ENCODE data around the gene KRT6B. TPM values are rescaled to one million over a fixed set of nuclear protein-coding genes. Genes with fewer than 3 reads are reported as not detected.

KRT6B gene
- polyA plus RNA-seq, 1 experiment = not detected

- Histone ChIP-seq H3K36me3 (ENCODE audit: control insufficient read depth, insufficient read depth, low read length) (no peaks in the 10 kb centered on the region), H3K27me3 (ENCODE audit: control insufficient read depth, insufficient read depth, low read length) (no peaks in the 10 kb centered on the region), H3K4me3 (ENCODE audit: low read depth, low read length) (no peak overlapping the region)
- no peak for TF ChIP-seq CTCF (IDR thresholded peaks at IDR 0.05; ENCODE audit: insufficient read depth, low read depth, low read length)
- DNase-seq (ENCODE audit: low read depth) = no peak
- CTCF ChIA-PET = interaction anchor here (0.6 to 1.6 kb wide), 2 partner anchors 47 to 536 kb away, joined by 3 to 4 read pairs; no protein-coding TSS in a partner anchor
- POLR2A ChIA-PET = no interaction called here
Observed at GRCh38 chr12:52441320-52441911, 10.5 kb downstream of the KRT6B start.

- Histone ChIP-seq H3K4me3 (ENCODE audit: low read depth, low read length) (no peak overlapping the region), H3K36me3 (ENCODE audit: control insufficient read depth, insufficient read depth, low read length) (no peaks in the 10 kb centered on the region), H3K27me3 (ENCODE audit: control insufficient read depth, insufficient read depth, low read length) (no peaks in the 10 kb centered on the region)
- no peak for TF ChIP-seq CTCF (IDR thresholded peaks at IDR 0.05; ENCODE audit: insufficient read depth, low read depth, low read length)
- ChIA-PET CTCF (no interaction called here), POLR2A (no interaction called here)
- DNase-seq (ENCODE audit: low read depth) = no peak
Observed at GRCh38 chr12:52440821-52441319, 11.1 kb downstream of the KRT6B start.

GRCh38 chr12:52439845-52440244 lies 12.1 kb downstream of the KRT6B start:
- TF ChIP-seq CTCF (IDR thresholded peaks at IDR 0.05; ENCODE audit: insufficient read depth, low read depth, low read length) = no peak
- no peak for DNase-seq (ENCODE audit: low read depth)
- ChIA-PET CTCF (interaction anchor here (1.0 kb wide), 1 partner anchor 48 kb away, joined by 3 read pairs; no protein-coding TSS in a partner anchor), POLR2A (no interaction called here)
- Histone ChIP-seq H3K27me3 (ENCODE audit: control insufficient read depth, insufficient read depth, low read length) (no peaks in the 10 kb centered on the region), H3K36me3 (ENCODE audit: control insufficient read depth, insufficient read depth, low read length) (no peaks in the 10 kb centered on the region), H3K4me3 (ENCODE audit: low read depth, low read length) (no peak overlapping the region)

GRCh38 chr12:52439420-52439819 lies 12.5 kb downstream of the KRT6B start:
- Histone ChIP-seq H3K4me3 (ENCODE audit: low read depth, low read length) (no peak overlapping the region), H3K36me3 (ENCODE audit: control insufficient read depth, insufficient read depth, low read length) (no peaks in the 10 kb centered on the region), H3K27me3 (ENCODE audit: control insufficient read depth, insufficient read depth, low read length) (no peaks in the 10 kb centered on the region)
- DNase-seq (ENCODE audit: low read depth) = no peak
- ChIA-PET CTCF (interaction anchor here (1.0 kb wide), 1 partner anchor 48 kb away, joined by 3 read pairs; no protein-coding TSS in a partner anchor), POLR2A (no interaction called here)
- no peak for TF ChIP-seq CTCF (IDR thresholded peaks at IDR 0.05; ENCODE audit: insufficient read depth, low read depth, low read length)

GRCh38 chr12:52438305-52439301 lies 13.3 kb downstream of the KRT6B start:
- H3K27me3 ChIP-seq (ENCODE audit: control insufficient read depth, insufficient read depth, low read length) = no peaks in the 10 kb centered on the region
- ChIA-PET POLR2A (no interaction called here), CTCF (no interaction called here)
- no peak overlapping the region for H3K4me3 ChIP-seq (ENCODE audit: low read depth, low read length)
- DNase-seq (ENCODE audit: low read depth) = no peak
- TF ChIP-seq CTCF (IDR thresholded peaks at IDR 0.05; ENCODE audit: insufficient read depth, low read depth, low read length) = no peak
- H3K36me3 ChIP-seq (ENCODE audit: control insufficient read depth, insufficient read depth, low read length) = no peaks in the 10 kb centered on the region
